GM10266 (cell line): ENCODE results near the gene MINK1.

Experiments used
- DNase-seq: peaks from one replicate; pipeline ENCODE4 v3.0.0; 2012; ENCODE audit errors: extremely low spot score
- CTCF ChIP-seq: IDR thresholded peaks from 2 replicates; pipeline ENCODE4 v1.5.1; 2012; ENCODE audit warnings: mild to moderate bottlenecking, low read depth; ENCODE audit not compliant: control insufficient read depth, insufficient read depth; ENCODE audit errors: missing control alignments

The MINK1 gene

DNA sequence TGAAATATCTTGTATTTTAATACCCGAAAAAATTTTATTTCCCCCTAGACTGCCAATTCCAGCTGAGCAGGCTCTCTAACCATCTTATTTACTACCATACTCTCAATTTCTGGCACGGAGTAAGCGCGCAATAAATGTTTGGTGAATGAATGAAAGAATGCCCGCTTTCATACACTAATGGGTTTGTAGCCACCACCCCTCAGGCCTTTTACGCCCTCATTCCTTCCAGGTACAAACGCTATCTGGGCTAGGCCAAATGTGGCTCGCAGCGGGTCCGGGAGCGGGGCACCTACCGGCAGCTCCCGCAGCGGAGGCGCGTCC, 26.7 kb upstream of the MINK1 start:
- DNase-seq = no peak
- TF ChIP-seq CTCF = no peak

DNA sequence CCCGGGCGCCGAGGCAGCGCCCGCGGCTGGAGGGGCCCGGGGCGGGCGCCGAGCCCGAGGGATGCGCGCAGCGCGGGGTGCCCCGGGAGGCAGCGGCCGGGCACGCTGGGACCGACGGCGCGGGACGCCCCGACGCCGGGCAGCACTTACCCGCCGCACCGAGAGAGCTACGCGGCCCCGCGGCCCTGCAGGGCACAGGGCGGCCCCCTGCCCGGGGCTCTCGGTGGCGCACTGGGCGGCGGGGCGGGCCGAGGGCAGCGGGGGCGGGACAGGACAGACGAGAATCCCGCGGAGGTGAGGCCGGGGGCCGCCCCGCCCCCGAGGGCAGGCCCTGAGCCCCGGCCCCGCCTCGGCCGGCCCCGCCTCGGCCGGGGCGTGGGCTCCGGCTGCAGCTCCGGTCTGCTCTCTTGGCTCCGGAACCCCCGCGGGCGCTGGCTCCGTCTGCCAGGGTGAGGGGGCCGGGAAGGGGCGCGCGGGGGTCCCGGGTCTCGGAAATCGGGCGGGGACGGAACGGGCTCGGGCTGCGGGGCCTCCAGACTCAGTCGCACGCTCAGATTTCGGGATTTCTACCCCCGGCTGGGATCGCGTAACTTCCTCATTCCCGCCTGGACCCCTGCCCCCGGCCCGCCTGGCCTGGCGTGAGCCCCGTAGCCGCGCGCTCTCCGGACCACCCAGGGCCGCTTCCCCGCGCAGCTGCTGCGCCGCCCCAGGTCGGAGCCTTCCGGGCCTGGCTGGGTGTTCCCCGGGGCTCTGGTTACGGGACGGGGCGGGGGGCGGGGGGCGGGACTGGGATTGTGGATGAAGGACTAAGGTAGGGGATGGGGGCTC, 26.1 kb upstream of the MINK1 start, which contains the start of gene PLD2:
Gene PLD2, plus strand, starts transcription at position 376 of the 828 bp plus-strand sequence. CDS start 621 bp downstream, outside the sequence.
- peak; percentile 100 for DNase-seq
- TF ChIP-seq CTCF = no peak

DNA sequence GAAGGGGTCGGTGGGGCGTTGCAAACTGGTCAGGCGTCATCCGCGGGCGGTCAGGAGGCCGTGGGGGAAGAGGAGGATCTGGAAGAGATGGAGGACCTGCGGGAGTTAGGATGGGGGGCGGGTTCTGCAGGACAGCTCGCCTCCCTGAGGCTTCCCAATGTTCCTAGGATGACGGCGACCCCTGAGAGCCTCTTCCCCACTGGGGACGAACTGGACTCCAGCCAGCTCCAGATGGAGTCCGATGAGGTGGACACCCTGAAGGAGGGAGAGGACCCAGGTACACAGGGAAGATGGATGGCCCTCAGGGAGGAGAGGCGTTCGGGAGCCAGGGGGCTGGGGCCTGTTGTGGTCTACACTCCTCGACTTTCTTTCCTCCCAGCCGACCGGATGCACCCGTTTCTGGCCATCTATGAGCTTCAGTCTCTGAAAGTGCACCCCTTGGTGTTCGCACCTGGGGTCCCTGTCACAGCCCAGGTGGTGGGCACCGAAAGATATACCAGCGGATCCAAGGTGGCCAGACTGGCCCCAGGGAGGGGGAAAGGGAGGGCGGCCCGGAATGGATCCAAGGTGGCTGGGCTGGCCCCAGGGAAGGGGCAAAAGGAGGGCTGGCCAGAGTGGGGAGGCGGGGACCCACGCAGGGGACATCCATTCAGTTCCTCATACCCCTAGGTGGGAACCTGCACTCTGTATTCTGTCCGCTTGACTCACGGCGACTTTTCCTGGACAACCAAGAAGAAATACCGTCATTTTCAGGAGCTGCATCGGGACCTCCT, 25.3 kb upstream of the MINK1 start:
- no peak for DNase-seq
- no peak for TF ChIP-seq CTCF

- TF ChIP-seq CTCF = peak; percentile 2
- DNase-seq = no peak
These were observed 24.8 kb upstream of the MINK1 start for GRCh38 chr17:4808378-4808767.

DNA sequence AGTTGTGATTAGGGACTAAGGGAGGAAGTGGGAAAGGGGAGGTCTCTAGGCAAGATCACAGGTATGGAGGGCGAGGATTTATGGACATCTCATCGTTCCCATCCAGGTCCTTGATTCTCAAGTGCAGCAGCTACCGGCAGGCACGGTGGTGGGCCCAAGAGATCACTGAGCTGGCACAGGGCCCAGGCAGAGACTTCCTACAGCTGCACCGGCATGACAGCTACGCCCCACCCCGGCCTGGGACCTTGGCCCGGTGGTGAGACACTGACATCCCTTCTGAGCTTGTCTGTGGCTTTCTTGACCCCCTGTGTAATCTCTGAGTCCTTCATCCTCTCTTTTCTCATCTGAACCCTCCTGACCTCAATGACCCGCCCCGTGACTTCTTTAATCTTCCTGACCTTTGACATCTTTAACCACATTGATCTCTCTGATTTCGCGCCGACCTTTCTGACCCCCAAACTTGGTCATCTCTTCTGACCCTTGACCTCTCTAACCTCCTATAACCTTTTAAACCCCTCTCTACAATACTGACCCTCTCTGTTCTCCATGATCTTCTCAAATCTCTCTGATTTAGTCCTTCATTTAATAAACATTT, 22.3 kb upstream of the MINK1 start:
- no peak for TF ChIP-seq CTCF
- no peak for DNase-seq

DNA sequence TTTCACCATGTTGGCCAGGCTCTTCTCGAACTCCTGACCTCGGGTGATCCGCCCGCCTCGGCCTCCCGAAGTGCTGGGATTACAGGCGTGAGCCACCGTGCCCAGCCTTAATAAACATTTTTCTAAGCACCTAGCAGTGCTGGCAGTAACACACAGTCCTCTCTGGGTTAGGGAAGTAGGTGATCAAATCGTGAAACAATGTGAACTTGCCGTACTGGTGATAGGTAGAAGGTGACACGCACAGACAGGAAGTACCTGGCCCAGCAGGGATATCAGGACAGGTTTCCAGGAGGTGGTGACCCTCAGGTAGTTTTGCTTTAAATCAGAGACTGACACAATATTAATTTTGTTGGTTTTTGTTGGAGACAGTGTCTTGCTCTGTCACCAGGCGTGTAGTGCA, 21.7 kb upstream of the MINK1 start:
- TF ChIP-seq CTCF = no peak
- no peak for DNase-seq
